Left renal cortex interstitium (tissue), 4 donors: ENCODE data around the gene DPP3. TPM values are rescaled to one million over a fixed set of nuclear protein-coding genes. Genes with fewer than 3 reads are reported as not detected.
"Not testable (repeated sequence)": the region's sequence is repeated elsewhere in the genome, so short reads cannot be mapped to it uniquely, and the experiment has no call there.

Experiments used
- DNase-seq, 4 donors: peaks; one replicate each; pipeline ENCODE4 v3.0.0-alpha.2; 2013; ENCODE audit warnings: low read depth in 4 of 4, low spot score in 2 of 4, missing footprints in 1 of 4
- polyA plus RNA-seq, 4 donors: library from polyadenylated mRNA; unstranded; fragments of 120-200 nt; gene quantifications; one replicate each; pipeline ENCODE4 v1.2.1, GENCODE V29; 2013; ENCODE audit not compliant: insufficient read length in 4 of 4

The DPP3 gene
- polyA plus RNA-seq, 4 donors: 19.6 to 31.2 (median 25.5) TPM

GRCh38 chr11:66529069-66529468, 48.8 kb downstream of the DPP3 start:
- no peak for DNase-seq

- DNase-seq: no peak
Measured at GRCh38 chr11:66529655-66530054, 49.4 kb downstream of the DPP3 start.

- DNase-seq: no peak
Measured at GRCh38 chr11:66530927-66531709, 50.9 kb downstream of the DPP3 start.

- no peak for DNase-seq
Measured at GRCh38 chr11:66531841-66532240, 51.6 kb downstream of the DPP3 start.

GRCh38 chr11:66532784-66533183, 52.5 kb downstream of the DPP3 start:
- no peak for DNase-seq

- DNase-seq: no peak
Measured at GRCh38 chr11:66539170-66539869, 59.1 kb downstream of the DPP3 start.

- no peak for DNase-seq
Measured at GRCh38 chr11:66539870-66540213, 59.6 kb downstream of the DPP3 start.

- not testable (repeated sequence) for DNase-seq
Measured at GRCh38 chr11:66540598-66540997, 60.4 kb downstream of the DPP3 start.

- no peak for DNase-seq
Measured at GRCh38 chr11:66541892-66542291, 61.7 kb downstream of the DPP3 start.

GRCh38 chr11:66542362-66542761, 62.1 kb downstream of the DPP3 start:
- no peak for DNase-seq

- peak in 2 of 4 donors; percentile 37 to 53 for DNase-seq
Measured at GRCh38 chr11:66543263-66544107, 63.3 kb downstream of the DPP3 start.

- not testable (repeated sequence) for DNase-seq
Measured at GRCh38 chr11:66544952-66545351, 64.7 kb downstream of the DPP3 start.

- DNase-seq: peak; percentile 74 to 89 (median 80)
Measured at GRCh38 chr11:66545701-66546367, 65.6 kb downstream of the DPP3 start, which contains the start of gene ZDHHC24. ZDHHC24 (minus strand) TSS chr11:66546048; CDS start chr11:66546003, 45 bp downstream.

- no peak for DNase-seq
Measured at GRCh38 chr11:66546368-66546965, 66.2 kb downstream of the DPP3 start, which contains the start of gene ACTN3. ACTN3 (plus strand) TSS chr11:66546903; CDS start chr11:66546938, 35 bp downstream.

GRCh38 chr11:66546966-66547661, 66.9 kb downstream of the DPP3 start:
- no peak for DNase-seq

- no peak for DNase-seq
Measured at GRCh38 chr11:66547662-66548009, 67.4 kb downstream of the DPP3 start.

GRCh38 chr11:66548041-66548440, 67.8 kb downstream of the DPP3 start:
- no peak for DNase-seq

GRCh38 chr11:66548774-66549630, 68.8 kb downstream of the DPP3 start:
- no peak for DNase-seq

- no peak for DNase-seq
Measured at GRCh38 chr11:66549696-66550095, 69.5 kb downstream of the DPP3 start.
